Posterior vena cava (tissue), 2 donors: ENCODE results near the gene C16orf90. TPM values are rescaled to one million over a fixed set of nuclear protein-coding genes. Genes with fewer than 3 reads are reported as not detected.

Source experiments
- DNase-seq: peaks from one replicate; pipeline ENCODE4 v3.0.0-alpha.2; 2020; ENCODE audit warnings: low spot score
- intact Hi-C, 2 donors: fragments of 100-400 bp; cut with DNase I; formaldehyde crosslinking; loops; one replicate each; pipeline versions ENCODE4 v1.14.1 to v1.14.2; 2022 to 2023
- total RNA-seq, 2 donors: library from RNA; stranded (reverse); fragmentation: NEBNext Ultra II Directional; extraction: Animal tissue kit (Norgen Biotek cat#: 25700); gene quantifications; one replicate each; pipeline ENCODE4 v1.2.1, GENCODE V29; 2021
- donor health status: DM: yes; HTN: yes; CAD: no.
- donor health status: DM: yes; HTN: yes; CAD: no.

Gene C16orf90
- total RNA-seq, 2 donors from 2014 or later = not detected

- intact Hi-C loops = no loop called here
- DNase-seq = no peak
These were observed 23.6 kb downstream of the C16orf90 start for GRCh38 chr16:3471518-3472176.

- no peak for DNase-seq
- intact Hi-C loops = no loop called here
These were observed 24.6 kb downstream of the C16orf90 start for GRCh38 chr16:3470723-3471122.

GRCh38 chr16:3469736-3470135 lies 25.6 kb downstream of the C16orf90 start:
- intact Hi-C loops = no loop called here
- DNase-seq = no peak

- peak; percentile 63 for DNase-seq
- intact Hi-C loops = no loop called here
These were observed 26.8 kb downstream of the C16orf90 start for GRCh38 chr16:3468501-3468900.

- intact Hi-C loops = no loop called here
- no peak for DNase-seq
These were observed 27.4 kb downstream of the C16orf90 start for GRCh38 chr16:3467921-3468320.

GRCh38 chr16:3467182-3467581 lies 28.1 kb downstream of the C16orf90 start:
- intact Hi-C loops = no loop called here
- peak; percentile 40 for DNase-seq

GRCh38 chr16:3465911-3466584 lies 29.2 kb downstream of the C16orf90 start:
- DNase-seq = peak; percentile 62
- intact Hi-C loops = no loop called here

- peak; percentile 28 for DNase-seq
- intact Hi-C loops = no loop called here
These were observed 30.0 kb downstream of the C16orf90 start for GRCh38 chr16:3465301-3465700.

- no peak for DNase-seq
- intact Hi-C loops = no loop called here
These were observed 34.1 kb downstream of the C16orf90 start for GRCh38 chr16:3461151-3461550.

GRCh38 chr16:3460585-3460984 lies 34.7 kb downstream of the C16orf90 start:
- intact Hi-C loops = no loop called here
- DNase-seq = no peak

- intact Hi-C loops = no loop called here
- DNase-seq = no peak
These were observed 35.2 kb downstream of the C16orf90 start for GRCh38 chr16:3460121-3460520.

GRCh38 chr16:3459401-3460090 lies 35.7 kb downstream of the C16orf90 start:
- intact Hi-C loops = loop anchor here in 1 of 2 donors (10.0 kb wide), 1 partner anchor 55 kb away; the partner anchor contains the start of genes ZNF174 and ZSCAN32
- no peak for DNase-seq

GRCh38 chr16:3458852-3459361 lies 36.4 kb downstream of the C16orf90 start:
- no peak for DNase-seq
- intact Hi-C loops = loop anchor here in 1 of 2 donors (10.0 kb wide), 1 partner anchor 54 kb away; the partner anchor contains the start of genes ZNF174 and ZSCAN32

- DNase-seq = no peak
- intact Hi-C loops = loop anchor here in 1 of 2 donors (10.0 kb wide), 1 partner anchor 54 kb away; the partner anchor contains the start of genes ZNF174 and ZSCAN32
These were observed 36.9 kb downstream of the C16orf90 start for GRCh38 chr16:3458278-3458851.

- DNase-seq = peak; percentile 97
- intact Hi-C loops = loop anchor here in 1 of 2 donors (10.0 kb wide), 1 partner anchor 53 kb away; the partner anchor contains the start of genes ZNF174 and ZSCAN32
These were observed 37.6 kb downstream of the C16orf90 start for GRCh38 chr16:3457434-3458252.

GRCh38 chr16:3454631-3455147 lies 40.6 kb downstream of the C16orf90 start:
- intact Hi-C loops = loop anchor here in 1 of 2 donors (10.0 kb wide), 1 partner anchor 50 kb away; the partner anchor contains the start of genes ZNF174 and ZSCAN32
- DNase-seq = no peak

GRCh38 chr16:3454093-3454492 lies 41.2 kb downstream of the C16orf90 start:
- no peak for DNase-seq
- intact Hi-C loops = loop anchor here in 1 of 2 donors (10.0 kb wide), 1 partner anchor 49 kb away; the partner anchor contains the start of genes ZNF174 and ZSCAN32

- no peak for DNase-seq
- intact Hi-C loops = no loop called here
These were observed 51.3 kb downstream of the C16orf90 start for GRCh38 chr16:3444032-3444388.
